Inflammatory macrophage treated with lipopolysaccharide for 4 hours (primary cell): Measurements from ENCODE around the gene FBF1.

Experiments
- DNase-seq: peaks from one replicate; pipeline ENCODE4 v3.0.0-alpha.2; 2020

The FBF1 gene

DNA sequence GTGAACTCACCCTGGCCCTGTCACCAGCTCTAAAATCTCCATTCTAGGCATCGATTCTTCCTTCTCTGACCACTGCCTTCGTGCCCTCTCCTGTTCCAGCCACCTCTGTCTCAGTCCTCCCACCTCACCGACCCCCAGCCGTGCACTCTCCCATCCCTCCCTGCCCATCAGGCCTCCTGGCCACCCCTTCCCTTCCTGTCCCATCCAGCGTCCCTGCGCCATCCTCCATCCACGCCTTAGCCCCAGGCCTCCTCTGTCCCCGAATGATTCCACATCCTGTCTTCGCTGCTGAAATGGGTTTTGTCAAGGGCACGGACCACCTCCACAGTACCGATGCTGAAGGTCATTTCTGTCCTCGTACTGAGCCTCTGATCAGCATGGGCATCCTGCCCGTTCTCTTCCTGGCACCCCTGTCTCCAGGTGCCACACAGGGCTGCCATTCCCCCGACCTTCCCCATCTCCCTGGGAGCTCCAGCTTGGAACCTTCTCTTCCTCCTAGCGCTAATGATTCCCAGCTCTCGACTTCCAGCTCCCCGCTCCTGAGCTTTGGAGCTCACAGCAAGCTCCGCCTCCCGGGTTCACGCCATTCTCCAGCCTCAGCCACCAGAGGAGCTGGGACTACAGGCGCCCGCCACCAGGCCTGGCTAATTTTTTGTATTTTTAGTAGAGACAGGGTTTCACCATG is 46.7 kb downstream of the FBF1 start:
- DNase-seq = no peak

GRCh38 chr17:75893305-75894048 is 47.4 kb downstream of the FBF1 start:
- DNase-seq = no peak

DNA sequence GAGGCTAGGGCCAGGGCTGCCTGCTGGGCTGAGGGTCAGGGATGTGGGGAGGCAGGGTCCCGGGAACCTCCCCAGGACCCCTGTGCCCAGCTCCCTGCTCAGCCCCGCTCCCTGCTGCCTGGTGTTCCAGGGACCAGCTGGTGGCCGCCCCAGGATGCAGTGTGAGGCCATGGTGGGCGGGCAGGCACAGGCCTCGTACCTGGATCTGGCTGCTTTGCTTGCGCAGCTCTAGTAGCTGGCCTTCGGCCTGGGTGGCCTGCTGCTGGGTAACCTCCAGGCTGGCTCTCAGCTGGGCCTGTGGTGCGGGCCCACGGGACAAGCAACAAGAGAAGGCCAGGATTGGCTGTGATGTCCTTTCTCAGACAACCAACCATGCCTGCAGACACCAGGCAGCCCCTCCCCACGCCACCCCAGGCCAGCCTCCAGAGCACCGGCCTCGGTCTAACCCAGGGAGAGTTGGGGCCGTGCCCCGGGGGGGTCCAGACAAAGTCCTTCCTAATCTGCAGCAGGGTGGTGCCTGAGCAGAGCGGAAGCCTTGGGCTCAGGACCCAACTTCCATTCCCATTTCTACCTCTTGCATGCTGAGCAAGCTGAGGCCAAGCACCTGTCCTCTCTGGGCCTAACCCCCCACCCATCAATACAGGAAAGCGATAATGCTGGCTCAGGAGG is 48.2 kb downstream of the FBF1 start:
- DNase-seq = no peak

DNA sequence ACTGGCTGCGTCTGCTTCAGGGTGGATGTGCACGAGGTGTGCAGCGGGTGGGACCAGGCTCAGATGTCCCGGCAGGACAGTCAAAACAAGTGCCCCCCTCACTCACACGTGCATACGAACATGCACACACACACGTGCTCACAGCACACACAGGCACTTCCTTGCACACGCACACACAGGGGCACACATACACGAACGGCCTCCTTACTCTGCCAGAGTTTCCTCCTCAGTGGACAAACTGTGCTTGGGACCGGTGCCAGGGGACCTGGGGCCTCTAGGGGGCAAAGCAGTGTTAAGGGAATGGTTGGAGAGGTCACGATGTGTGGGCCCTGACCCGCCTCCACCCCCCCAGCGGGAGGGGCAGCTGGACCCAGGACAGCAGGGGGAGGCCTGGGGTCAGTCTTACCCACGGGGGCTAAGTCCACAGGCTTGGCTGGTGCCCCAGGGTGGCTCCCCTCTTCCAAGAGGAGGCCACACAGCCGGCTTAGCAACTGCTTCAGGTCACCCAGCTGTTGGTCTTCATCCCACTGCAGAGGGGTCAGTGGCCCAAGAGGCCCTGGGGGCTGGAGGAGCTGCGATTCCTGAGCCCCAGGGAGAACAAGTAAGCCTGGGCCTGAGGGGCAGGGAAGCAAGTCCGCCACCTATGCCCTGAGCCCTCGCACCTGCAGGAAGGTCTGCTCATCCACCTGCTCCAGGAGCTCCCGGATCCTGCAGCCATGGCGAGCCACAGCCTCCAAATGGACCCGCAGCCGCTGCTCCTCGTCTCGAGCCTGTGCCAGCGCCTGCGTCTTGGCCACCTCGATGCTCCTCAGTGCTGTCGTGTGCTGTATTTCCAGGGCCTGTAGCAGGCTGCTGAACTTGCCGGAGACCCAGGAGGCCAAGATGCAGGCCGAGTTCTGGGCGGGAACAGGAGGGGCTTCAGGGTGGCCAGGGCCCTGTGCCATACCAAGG is 49.0 kb downstream of the FBF1 start:
- no peak for DNase-seq

- no peak for DNase-seq
Observed at GRCh38 chr17:75891022-75891604, 49.7 kb downstream of the FBF1 start.

DNA sequence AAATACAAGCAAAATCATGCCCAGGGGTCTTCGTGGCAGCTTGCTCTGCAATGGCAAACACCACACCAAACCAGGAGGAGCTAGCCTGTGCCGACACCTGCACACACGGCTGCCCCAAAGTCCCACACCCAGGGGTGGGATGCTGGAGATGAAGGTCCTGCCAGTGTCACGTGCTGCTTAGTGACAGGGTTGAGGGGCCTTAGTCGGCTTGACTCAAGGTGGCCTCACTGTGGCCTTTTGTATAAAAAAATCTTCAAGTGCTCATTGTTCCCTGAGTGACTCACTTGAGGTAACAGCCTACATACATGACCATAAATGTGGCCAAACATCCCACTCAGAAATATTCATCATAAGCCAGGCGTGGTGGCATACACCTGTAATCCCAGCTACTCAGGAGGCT is 51.4 kb downstream of the FBF1 start:
- DNase-seq = no peak

- no peak for DNase-seq
Observed at GRCh38 chr17:75888484-75888883, 52.4 kb downstream of the FBF1 start.

DNA sequence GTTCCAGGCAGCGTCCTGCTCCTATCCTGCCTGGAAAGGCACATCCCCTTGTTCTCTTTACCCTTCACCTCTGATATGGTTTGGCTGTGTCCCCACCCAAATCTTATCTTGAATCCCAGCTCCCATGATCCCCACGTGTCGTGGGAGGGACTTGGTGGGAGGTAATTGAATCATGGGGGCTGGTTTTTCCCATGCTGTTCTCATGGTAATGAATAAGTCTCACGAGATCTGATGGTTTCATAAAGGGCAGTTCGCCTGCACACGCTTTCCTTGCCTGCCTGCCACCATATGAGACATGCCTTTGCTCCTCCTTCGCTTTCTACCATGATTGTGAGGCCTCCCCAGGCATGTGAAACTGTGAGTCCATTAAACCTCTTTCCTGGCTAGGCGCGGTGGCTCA is 55.0 kb downstream of the FBF1 start:
- DNase-seq = peak; percentile 13

DNA sequence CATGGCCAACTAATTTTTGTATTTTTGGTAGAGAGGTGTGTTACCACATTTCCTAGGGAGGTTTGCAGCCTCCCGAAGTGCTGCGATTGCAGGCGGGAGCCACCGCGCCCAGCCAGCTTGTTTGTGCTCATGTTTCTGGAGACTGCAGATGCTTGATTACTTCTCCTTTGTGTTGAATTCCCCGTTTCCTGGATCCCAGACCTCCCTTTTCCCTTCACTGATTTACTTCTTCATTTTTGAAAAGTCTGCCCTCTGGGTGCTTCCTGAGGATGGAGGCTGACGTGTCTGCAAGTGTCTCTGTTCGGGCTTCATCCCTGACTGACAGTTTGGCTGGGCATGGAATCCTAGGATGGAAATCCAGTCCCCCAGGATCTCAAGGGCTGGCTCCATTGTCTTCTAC is 55.4 kb downstream of the FBF1 start:
- DNase-seq = peak; percentile 29

- no peak for DNase-seq
Observed at GRCh38 chr17:75881678-75882454, 59.0 kb downstream of the FBF1 start.

GRCh38 chr17:75880266-75880665 is 60.6 kb downstream of the FBF1 start:
- no peak for DNase-seq

GRCh38 chr17:75878174-75878998 is 62.5 kb downstream of the FBF1 start, which contains the start of gene TRIM47:
Gene TRIM47 (minus strand): TSS chr17:75878581. CDS start chr17:75878548, 33 bp downstream.
- peak; percentile 55 for DNase-seq

- DNase-seq = peak; percentile 70
Observed at GRCh38 chr17:75877752-75878173, 63.1 kb downstream of the FBF1 start.

DNA sequence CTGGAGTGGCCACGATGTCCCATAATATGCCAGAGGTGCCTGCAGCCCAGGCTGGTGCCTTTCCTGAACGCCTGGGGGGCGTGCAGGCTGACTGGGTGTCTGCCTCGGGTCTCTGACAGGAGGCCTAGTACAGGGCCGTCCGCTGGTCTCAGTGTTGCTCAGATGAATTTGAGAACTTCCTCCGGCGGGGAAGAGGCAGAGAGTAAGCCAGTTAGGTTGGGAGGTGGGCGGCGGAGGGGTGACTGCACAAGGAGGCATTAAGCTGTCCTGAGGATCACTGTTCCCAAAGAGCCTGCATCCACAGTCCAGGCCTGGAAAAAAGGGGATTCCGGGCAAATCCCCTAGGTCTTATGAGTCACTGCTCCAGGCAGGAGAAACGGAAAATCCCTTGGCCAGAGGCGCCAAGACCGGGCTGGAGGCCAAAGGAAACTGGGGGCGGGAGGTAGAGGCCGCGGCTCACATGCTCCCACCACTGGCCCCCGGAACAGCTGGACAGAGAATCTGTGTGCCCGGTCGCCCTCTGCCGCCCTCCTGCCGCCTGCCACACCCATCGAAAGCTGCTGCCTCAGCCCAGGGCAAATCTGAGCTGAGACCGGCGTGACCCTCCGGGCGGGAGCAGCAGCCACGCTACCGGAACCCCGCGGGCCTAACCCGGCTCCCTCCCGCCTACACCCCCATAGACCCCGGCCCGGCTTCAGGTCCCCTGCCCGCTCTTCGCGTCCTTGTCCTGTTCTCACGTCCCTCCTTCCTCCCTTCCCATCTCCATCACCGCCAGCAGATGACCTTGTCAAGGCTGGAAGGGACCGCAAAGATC is 63.7 kb downstream of the FBF1 start:
- peak; percentile 71 for DNase-seq

- DNase-seq = no peak
Observed at GRCh38 chr17:75876190-75876937, 64.5 kb downstream of the FBF1 start.

- DNase-seq = no peak
Observed at GRCh38 chr17:75875940-75876189, 65.0 kb downstream of the FBF1 start.

DNA sequence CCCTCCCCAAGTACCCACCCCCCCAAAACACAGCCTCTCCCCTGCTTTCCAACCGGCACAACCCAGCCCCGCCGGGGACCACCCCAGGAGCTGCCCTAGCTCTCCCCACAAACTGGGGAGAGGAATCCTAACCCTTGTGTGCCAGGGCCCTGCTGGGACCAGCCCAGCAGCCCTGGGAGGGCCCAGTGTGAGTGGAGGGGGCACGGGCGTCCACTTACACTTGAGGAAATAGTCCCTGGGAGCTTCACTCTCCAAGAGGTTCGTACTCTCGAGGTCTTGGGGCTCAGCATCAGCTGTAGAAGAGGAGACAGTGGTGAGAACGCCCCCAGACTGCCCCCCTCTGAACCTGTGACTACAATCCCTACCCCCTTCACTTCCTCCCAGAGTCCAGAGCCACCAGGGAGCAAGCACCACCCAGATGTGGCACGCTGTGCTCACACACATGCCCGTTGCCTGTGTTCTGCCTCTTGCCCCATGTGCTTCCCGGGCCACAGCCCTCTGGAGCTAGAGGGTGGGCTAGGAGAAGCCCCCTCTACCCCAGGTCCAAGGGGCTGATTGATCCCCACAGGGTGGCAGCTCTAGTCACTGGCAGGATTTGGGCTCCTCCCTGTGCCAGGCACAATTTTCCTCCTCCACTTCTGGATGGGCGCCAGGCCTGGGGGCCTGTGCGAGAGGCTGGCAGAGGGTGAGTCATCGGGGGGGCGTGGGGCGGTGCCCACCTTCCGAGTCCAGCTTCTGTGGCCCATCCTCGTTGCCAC is 65.5 kb downstream of the FBF1 start:
- no peak for DNase-seq
